HepG2 (cell line): Measurements from ENCODE around the gene DNAJC12. TPM values are rescaled to one million over a fixed set of nuclear protein-coding genes. Genes with fewer than 3 reads are reported as not detected.

Source experiments
- AKAP8 ChIP-seq: sonication (generic); formaldehyde crosslinking; IDR thresholded peaks from 2 replicates; pipeline ENCODE4 v1.5.1; 2020; ENCODE audit warnings: mild to moderate bottlenecking, missing genetic modification reagents
- JARID2 ChIP-seq: sonication (generic); formaldehyde crosslinking; IDR thresholded peaks from 2 replicates; pipeline ENCODE4 v1.8.1; 2023; ENCODE audit warnings: missing genetic modification reagents, inconsistent platforms; ENCODE audit not compliant: insufficient replicate concordance
- PHF8 ChIP-seq: sonication (generic); formaldehyde crosslinking; IDR thresholded peaks from 2 replicates; pipeline ENCODE4 v1.5.0; 2020; ENCODE audit warnings: missing genetic modification reagents
- PITX1 ChIP-seq: sonication (generic); formaldehyde crosslinking; IDR thresholded peaks from 2 replicates; pipeline ENCODE4 v1.5.1; 2020; ENCODE audit warnings: mild to moderate bottlenecking, missing genetic modification reagents
- REXO4 ChIP-seq: sonication (generic); formaldehyde crosslinking; IDR thresholded peaks from 2 replicates; pipeline ENCODE4 v1.8.0; 2022; ENCODE audit warnings: missing genetic modification reagents, mild to moderate bottlenecking, borderline replicate concordance
- TGIF2 ChIP-seq: IDR thresholded peaks from 2 replicates; pipeline ENCODE4 v1.6.1; 2016; ENCODE audit warnings: control low read depth, missing compliant biosample characterization
- ZBTB7B ChIP-seq: sonication (generic); formaldehyde crosslinking; IDR thresholded peaks from 2 replicates; pipeline ENCODE4 v1.4.0; 2020; ENCODE audit warnings: missing genetic modification reagents
- ZFAT ChIP-seq: sonication (generic); formaldehyde crosslinking; conservative IDR thresholded peaks from 2 replicates; pipeline ENCODE4 v1.8.1; 2023; ENCODE audit warnings: missing genetic modification reagents, inconsistent platforms
- ZFY ChIP-seq: sonication (generic); formaldehyde crosslinking; IDR thresholded peaks from 2 replicates; pipeline ENCODE4 v1.4.0; 2020; ENCODE audit warnings: missing genetic modification reagents
- ZNF234 ChIP-seq: sonication (generic); formaldehyde crosslinking; conservative IDR thresholded peaks from 2 replicates; pipeline ENCODE4 v1.5.1; 2020; ENCODE audit warnings: mild to moderate bottlenecking, missing genetic modification reagents
- ZNF790 ChIP-seq: sonication (generic); formaldehyde crosslinking; IDR thresholded peaks from 2 replicates; pipeline ENCODE4 v1.8.0; 2022; ENCODE audit warnings: missing genetic modification reagents, mild to moderate bottlenecking, borderline replicate concordance
- polyA plus RNA-seq, 8 experiments: library from polyadenylated mRNA; depleted of rRNA in 3 of 8; stranded (reverse) in 7 of 8; unstranded in 1 of 8; fragments of >200 nt; fragmentation: Illumina TruSeq in 4 of 8; extraction: Trizol in 4 of 8; gene quantifications; 2 replicates each; pipeline versions ENCODE4 v1.2.1 to v1.2.3, GENCODE V29; 2011 to 2016; ENCODE audit warnings: low read depth in 4 of 8, missing spikeins in 1 of 8, mixed read lengths in 1 of 8; ENCODE audit not compliant: insufficient read depth in 1 of 8
- total RNA-seq, 5 experiments: library from RNA; depleted of rRNA; stranded (reverse); fragments of >200 nt; fragmentation: Illumina TruSeq; extraction: Trizol; gene quantifications; 2 replicates each; pipeline ENCODE4 v1.2.3, GENCODE V29; 2016; ENCODE audit warnings: low read depth in 1 of 5
- TF ChIP-seq, protein P1 (sequence below): sonication (generic); formaldehyde crosslinking; IDR thresholded peaks from 2 replicates; pipeline ENCODE4 v1.5.0; 2020; ENCODE audit warnings: mild to moderate bottlenecking, missing genetic modification reagents
- TF ChIP-seq, protein P2 (sequence below): IDR thresholded peaks from 2 replicates; pipeline ENCODE4 v1.6.1; 2016; ENCODE audit warnings: low read depth, control low read depth
- TF ChIP-seq, protein P3 (sequence below): IDR thresholded peaks from 2 replicates; pipeline ENCODE4 v1.6.1; 2016; ENCODE audit warnings: low read depth
- TF ChIP-seq, protein P4 (sequence below): sonication (generic); formaldehyde crosslinking; IDR thresholded peaks from 2 replicates; pipeline ENCODE4 v1.4.0; 2020; ENCODE audit warnings: mild to moderate bottlenecking, missing genetic modification reagents
- TF ChIP-seq, protein P5 (sequence below): sonication (generic); formaldehyde crosslinking; IDR thresholded peaks from 2 replicates; pipeline ENCODE4 v1.4.0; 2020; ENCODE audit warnings: missing genetic modification reagents, borderline replicate concordance
- TF ChIP-seq, protein P6 (sequence below): sonication (generic); formaldehyde crosslinking; IDR thresholded peaks from 2 replicates; pipeline ENCODE4 v1.4.0; 2020; ENCODE audit warnings: missing genetic modification reagents; ENCODE audit errors: not compliant biosample characterization
- TF ChIP-seq, protein P7 (sequence below): sonication (generic); formaldehyde crosslinking; IDR thresholded peaks from 2 replicates; pipeline ENCODE4 v1.8.1; 2023; ENCODE audit warnings: mild to moderate bottlenecking, missing genetic modification reagents, borderline replicate concordance

Gene DNAJC12
- total and polyA plus RNA-seq, 2 of the 13 experiments (the other 11 are each of a cell fraction or from before 2014, with no cell fraction given): 11.6 to 43.9 TPM

DNA sequence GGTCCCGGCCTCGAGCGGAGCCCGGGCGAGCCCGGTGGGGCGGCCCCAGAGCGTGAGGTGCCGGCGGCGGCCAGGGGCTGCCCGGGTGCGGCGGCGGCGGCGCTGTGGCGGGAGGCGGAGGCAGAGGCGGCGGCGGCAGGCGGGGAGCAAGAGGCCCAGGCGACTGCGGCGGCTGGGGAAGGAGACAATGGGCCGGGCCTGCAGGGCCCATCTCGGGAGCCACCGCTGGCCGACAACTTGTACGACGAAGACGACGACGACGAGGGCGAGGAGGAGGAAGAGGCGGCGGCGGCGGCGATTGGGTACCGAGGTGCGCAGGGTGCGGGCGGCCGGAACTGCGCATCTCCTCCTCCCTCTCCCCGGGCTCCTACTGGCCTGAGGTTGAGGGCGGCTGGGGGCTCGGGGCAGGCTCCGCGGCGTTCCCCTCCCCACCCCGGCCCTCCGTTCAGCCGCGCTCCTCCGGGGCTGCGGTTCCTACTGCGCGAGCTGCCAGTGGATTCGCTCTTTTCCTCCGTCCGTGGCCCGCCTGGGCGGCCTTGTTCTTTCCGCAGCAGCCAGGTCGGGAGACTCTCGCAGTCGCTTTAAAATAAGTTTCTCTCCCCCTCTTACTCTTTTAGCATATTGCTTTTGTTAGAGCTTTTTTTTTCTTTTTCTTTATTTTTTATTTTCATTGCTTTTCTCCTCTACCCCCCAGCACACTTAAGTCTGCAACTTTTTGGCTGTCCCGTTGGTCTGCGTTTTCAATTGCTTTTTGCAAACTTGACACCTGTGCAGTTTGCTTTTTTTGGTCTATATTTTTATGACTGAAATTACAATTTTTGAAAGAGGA, 47.1 kb upstream of the DNAJC12 start (continued):
- peak; percentile 66 for TF ChIP-seq PHF8
- TF ChIP-seq, protein P1, sequence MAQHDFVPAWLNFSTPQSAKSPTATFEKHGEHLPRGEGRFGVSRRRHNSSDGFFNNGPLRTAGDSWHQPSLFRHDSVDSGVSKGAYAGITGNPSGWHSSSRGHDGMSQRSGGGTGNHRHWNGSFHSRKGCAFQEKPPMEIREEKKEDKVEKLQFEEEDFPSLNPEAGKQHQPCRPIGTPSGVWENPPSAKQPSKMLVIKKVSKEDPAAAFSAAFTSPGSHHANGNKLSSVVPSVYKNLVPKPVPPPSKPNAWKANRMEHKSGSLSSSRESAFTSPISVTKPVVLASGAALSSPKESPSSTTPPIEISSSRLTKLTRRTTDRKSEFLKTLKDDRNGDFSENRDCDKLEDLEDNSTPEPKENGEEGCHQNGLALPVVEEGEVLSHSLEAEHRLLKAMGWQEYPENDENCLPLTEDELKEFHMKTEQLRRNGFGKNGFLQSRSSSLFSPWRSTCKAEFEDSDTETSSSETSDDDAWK (CRISPR knock-in tag): no peak
- TF ChIP-seq ZNF234 (CRISPR knock-in tag): 0 out of 2 replicates have a peak, but pooled peaks have one; percentile 81
- TF ChIP-seq, protein P2, sequence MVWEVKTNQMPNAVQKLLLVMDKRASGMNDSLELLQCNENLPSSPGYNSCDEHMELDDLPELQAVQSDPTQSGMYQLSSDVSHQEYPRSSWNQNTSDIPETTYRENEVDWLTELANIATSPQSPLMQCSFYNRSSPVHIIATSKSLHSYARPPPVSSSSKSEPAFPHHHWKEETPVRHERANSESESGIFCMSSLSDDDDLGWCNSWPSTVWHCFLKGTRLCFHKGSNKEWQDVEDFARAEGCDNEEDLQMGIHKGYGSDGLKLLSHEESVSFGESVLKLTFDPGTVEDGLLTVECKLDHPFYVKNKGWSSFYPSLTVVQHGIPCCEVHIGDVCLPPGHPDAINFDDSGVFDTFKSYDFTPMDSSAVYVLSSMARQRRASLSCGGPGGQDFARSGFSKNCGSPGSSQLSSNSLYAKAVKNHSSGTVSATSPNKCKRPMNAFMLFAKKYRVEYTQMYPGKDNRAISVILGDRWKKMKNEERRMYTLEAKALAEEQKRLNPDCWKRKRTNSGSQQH (CRISPR knock-in tag): no peak
- TF ChIP-seq JARID2: no peak
- TF ChIP-seq TGIF2 (CRISPR knock-in tag): no peak
- no peak for TF ChIP-seq AKAP8
- TF ChIP-seq, protein P3, sequence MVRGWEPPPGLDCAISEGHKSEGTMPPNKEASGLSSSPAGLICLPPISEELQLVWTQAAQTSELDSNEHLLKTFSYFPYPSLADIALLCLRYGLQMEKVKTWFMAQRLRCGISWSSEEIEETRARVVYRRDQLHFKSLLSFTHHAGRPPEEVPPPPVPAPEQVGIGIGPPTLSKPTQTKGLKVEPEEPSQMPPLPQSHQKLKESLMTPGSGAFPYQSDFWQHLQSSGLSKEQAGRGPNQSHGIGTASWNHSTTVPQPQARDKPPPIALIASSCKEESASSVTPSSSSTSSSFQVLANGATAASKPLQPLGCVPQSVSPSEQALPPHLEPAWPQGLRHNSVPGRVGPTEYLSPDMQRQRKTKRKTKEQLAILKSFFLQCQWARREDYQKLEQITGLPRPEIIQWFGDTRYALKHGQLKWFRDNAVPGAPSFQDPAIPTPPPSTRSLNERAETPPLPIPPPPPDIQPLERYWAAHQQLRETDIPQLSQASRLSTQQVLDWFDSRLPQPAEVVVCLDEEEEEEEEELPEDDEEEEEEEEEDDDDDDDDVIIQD (CRISPR knock-in tag): 0 out of 2 replicates have a peak, but pooled peaks have one; percentile 16
- TF ChIP-seq ZNF790: no peak
- TF ChIP-seq, protein P4, sequence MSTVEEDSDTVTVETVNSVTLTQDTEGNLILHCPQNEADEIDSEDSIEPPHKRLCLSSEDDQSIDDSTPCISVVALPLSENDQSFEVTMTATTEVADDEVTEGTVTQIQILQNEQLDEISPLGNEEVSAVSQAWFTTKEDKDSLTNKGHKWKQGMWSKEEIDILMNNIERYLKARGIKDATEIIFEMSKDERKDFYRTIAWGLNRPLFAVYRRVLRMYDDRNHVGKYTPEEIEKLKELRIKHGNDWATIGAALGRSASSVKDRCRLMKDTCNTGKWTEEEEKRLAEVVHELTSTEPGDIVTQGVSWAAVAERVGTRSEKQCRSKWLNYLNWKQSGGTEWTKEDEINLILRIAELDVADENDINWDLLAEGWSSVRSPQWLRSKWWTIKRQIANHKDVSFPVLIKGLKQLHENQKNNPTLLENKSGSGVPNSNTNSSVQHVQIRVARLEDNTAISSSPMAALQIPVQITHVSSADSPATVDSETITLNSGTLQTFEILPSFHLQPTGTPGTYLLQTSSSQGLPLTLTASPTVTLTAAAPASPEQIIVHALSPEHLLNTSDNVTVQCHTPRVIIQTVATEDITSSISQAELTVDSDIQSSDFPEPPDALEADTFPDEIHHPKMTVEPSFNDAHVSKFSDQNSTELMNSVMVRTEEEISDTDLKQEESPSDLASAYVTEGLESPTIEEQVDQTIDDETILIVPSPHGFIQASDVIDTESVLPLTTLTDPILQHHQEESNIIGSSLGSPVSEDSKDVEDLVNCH (CRISPR knock-in tag): no peak
- TF ChIP-seq, protein P5, sequence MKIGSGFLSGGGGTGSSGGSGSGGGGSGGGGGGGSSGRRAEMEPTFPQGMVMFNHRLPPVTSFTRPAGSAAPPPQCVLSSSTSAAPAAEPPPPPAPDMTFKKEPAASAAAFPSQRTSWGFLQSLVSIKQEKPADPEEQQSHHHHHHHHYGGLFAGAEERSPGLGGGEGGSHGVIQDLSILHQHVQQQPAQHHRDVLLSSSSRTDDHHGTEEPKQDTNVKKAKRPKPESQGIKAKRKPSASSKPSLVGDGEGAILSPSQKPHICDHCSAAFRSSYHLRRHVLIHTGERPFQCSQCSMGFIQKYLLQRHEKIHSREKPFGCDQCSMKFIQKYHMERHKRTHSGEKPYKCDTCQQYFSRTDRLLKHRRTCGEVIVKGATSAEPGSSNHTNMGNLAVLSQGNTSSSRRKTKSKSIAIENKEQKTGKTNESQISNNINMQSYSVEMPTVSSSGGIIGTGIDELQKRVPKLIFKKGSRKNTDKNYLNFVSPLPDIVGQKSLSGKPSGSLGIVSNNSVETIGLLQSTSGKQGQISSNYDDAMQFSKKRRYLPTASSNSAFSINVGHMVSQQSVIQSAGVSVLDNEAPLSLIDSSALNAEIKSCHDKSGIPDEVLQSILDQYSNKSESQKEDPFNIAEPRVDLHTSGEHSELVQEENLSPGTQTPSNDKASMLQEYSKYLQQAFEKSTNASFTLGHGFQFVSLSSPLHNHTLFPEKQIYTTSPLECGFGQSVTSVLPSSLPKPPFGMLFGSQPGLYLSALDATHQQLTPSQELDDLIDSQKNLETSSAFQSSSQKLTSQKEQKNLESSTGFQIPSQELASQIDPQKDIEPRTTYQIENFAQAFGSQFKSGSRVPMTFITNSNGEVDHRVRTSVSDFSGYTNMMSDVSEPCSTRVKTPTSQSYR (CRISPR knock-in tag): no peak
- no peak for TF ChIP-seq PITX1 (CRISPR knock-in tag)
- TF ChIP-seq ZBTB7B (CRISPR knock-in tag): no peak
- no peak for TF ChIP-seq ZFAT (CRISPR knock-in tag)
- TF ChIP-seq, protein P6, sequence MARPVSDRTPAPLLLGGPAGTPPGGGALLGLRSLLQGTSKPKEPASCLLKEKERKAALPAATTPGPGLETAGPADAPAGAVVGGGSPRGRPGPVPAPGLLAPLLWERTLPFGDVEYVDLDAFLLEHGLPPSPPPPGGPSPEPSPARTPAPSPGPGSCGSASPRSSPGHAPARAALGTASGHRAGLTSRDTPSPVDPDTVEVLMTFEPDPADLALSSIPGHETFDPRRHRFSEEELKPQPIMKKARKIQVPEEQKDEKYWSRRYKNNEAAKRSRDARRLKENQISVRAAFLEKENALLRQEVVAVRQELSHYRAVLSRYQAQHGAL (CRISPR knock-in tag): no peak
- TF ChIP-seq, protein P7, sequence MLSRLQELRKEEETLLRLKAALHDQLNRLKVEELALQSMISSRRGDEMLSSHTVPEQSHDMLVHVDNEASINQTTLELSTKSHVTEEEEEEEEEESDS (CRISPR knock-in tag): no peak
- TF ChIP-seq REXO4 (CRISPR knock-in tag): no peak
- peak; percentile 82 for TF ChIP-seq ZFY (CRISPR knock-in tag)
